HG03097 (cell line): ENCODE results near the gene SHISAL2A.

ENCODE experiments used
- ATAC-seq: cut with Tn5 transposase; IDR thresholded peaks from one replicate; pipeline ENCODE4 v1.9.1; 2021; ENCODE audit not compliant: unreplicated experiment, low FRiP score

SHISAL2A gene

GRCh38 chr1:52632732-52633290 lies at the start of gene SHISAL2A:
Gene SHISAL2A (plus strand): TSS chr1:52633168. CDS start chr1:52633494, 326 bp downstream.
- no peak for ATAC-seq

GRCh38 chr1:52585474-52585873 lies 47.5 kb upstream of the SHISAL2A start:
- no peak for ATAC-seq

DNA sequence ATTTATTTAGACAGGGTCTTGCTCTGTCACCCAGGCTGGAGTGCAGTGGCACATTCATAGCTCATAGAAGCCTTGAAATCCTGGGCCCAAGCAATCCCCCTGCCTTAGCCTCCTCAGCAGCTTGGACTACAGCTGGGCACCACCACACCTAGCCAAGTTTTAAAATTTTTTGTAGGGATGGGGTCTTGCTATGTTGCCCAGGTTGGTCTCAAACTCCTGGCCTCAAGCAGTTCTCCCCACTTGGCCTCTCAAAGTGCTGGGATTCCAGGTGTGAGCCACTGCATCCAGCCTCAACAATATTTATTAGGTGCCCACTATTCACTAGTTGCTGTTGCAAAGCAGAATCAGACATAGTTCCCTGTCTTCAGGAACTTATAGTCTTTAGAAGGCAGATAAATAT lies 44.9 kb upstream of the SHISAL2A start:
- ATAC-seq = no peak

DNA sequence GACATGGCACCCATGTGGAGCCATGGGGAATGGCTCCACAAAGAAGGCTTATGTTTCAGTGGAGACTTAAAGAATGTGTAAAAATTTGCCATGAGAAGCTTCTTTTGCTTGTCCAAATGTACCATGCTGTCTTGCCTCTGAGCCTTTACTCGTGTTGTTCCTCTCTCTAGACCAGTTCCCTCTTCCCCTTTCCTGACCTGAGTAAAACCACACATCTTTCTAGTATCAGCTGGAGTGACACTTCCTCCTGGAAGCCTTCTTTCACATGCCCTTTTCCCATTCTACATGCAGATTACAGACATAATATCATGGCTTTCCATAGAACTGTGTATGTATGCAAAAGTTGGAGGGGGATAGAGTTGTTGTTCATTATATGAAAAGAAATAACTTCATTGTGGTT lies 44.4 kb upstream of the SHISAL2A start:
- ATAC-seq = no peak

DNA sequence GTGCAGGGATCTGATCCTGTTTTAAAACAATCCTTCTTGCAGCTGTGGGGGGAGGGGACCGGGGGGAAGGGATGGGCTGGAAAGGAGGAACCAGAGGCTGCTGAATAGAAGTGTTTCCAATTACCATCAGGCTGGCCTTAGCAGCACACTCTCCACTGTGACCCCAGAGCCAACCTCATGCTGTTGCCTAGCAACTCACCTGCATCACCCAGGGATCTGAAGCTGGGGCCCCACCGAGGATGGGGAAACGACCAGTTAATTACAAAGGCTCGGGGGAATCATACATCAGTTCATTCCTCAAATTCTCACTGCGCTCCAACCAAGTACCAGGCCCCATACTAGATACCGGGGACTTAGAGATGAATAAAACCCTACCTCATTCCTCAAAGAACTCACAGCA lies 42.7 kb upstream of the SHISAL2A start:
- ATAC-seq = no peak

- ATAC-seq = no peak
Observed at GRCh38 chr1:52592637-52593323, 40.2 kb upstream of the SHISAL2A start.

GRCh38 chr1:52593495-52593894 lies 39.5 kb upstream of the SHISAL2A start:
- ATAC-seq = no peak

DNA sequence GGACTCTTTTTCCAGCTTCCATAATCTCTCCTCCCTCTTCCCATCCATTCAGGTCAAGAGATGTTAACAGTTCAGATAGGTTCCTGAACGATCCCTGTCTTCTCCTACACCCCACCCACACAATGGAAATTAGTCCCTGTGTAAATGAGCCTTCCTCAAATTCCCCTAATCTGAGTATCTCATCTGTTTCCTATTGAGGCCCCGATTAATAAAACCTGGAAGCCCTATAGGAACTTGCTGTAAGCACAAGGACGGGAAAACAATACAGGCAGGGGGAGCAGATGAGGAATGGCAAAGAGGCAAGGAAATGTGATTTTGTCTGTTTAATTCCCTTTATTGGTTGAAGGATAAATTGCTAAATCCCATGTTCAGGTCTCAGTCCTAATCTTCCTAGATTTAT lies 37.9 kb upstream of the SHISAL2A start:
- no peak for ATAC-seq

DNA sequence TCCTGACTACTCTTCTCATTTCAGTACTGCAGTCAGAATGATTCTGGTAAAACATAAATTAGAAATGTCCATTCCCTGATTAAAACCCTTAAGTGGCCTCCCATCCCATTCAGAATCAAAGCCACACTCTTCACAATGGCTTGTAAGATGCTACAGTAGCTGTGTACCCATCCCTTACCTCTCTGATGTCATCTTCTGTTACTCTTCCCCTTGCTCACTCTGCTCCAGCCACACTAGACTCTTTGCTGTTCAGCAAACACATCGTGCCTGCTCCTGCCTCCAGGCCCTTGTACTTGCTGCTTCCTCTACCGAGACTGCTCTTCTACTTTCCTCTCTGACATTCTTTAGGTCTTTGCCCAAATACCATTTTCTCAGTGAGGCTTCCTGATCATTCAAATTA lies 35.1 kb upstream of the SHISAL2A start:
- ATAC-seq = no peak

- no peak for ATAC-seq
Observed at GRCh38 chr1:52598729-52599128, 34.2 kb upstream of the SHISAL2A start.

- no peak for ATAC-seq
Observed at GRCh38 chr1:52599236-52599635, 33.7 kb upstream of the SHISAL2A start.

- ATAC-seq = no peak
Observed at GRCh38 chr1:52600533-52601179, 32.3 kb upstream of the SHISAL2A start.

DNA sequence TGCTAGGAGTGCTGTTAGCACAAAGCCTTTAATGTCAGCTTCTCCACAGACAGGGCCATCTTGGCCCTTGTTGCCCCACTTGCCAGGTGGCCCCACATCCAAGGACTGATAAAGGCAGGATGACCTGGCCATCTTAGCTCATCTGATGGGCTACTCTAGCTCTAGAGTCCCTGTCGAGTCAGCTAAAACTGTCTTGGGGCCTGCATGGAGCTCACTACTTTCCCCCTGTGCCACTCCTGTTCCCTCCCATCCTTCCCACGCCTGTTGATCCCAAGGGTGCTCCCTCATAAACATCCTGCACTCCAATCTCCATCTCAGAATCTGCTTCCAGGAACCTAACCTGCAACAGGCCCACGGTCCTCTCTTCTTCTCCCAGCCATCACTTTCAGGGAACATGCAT lies 31.4 kb upstream of the SHISAL2A start:
- ATAC-seq = no peak

DNA sequence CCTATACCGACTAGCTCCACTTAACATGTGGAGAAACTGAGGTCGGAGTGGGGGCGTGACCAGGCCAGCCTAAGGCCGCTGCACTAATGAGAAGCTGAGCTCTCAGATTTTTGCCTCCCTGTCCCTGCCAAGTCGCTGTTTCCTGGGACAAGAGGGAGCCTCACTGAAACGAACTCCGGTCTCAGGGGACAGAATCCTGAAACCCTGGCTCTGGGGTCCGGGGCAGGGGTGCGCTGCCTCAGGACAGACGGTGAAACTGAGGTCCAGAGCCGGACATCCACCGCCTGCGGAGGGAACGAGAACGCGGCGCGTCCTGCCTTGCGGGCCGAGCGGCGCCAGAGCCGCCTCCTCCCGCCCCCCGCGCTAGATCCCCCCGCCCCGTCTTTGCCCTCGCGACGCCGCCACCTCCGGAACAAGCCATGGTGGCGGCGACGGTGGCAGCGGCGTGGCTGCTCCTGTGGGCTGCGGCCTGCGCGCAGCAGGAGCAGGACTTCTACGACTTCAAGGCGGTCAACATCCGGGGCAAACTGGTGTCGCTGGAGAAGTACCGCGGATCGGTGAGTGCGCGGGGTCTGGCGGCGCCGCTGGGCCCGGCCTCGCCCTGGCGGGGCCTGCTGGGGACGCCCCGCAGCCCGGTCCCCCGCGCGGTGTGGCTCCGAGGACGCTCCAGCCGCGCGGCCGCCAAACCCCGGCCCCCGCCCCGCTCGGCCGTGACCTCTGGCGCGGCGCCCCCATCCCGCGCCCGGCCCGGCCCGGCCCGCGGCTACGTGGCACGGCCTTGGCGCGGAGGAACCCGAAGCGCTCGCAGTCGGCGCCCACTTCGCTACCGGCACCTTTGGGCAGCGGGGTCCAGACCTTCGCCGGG lies 30.7 kb upstream of the SHISAL2A start, which contains the start of gene GPX7:
Gene GPX7 (plus strand): TSS at position 381 of the 865 bp plus-strand sequence. CDS start 39 bp downstream, at position 420.
- no peak for ATAC-seq

DNA sequence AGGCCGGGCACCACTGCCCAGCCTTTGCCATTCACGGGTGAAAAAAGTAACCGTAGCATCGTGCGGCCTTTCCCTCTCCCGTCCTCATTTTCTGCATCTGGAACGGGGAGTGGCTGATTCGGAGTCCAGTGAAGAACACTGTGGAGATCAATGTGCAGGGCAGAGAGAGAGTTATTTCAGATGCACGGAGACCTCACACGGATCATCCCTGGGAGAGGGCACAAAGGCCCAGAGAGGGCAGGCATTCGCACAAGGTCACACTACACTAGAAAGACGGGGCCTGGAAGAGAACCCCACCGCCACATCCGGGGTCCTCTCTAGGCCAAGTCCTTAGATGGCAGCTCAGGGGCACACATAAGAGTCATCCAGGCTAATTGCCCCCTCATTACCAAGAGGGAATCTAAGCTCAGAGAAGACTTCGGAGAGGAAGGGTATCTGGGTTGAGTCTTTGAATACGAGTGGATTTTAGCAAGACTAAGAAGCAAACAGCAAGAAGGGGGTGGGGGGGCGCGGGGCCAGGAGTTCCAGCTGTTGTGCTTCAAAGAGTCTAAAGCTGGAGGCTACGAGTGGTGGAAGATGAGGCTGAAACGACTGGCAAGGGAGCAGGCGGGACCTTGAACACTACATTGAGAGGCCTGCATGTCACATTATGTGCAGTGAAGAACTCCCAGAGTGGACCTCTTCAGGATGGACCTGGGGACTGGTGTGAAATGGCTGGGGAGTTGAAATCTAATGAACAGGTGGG lies 29.9 kb upstream of the SHISAL2A start:
- no peak for ATAC-seq

GRCh38 chr1:52603630-52604029 lies 29.3 kb upstream of the SHISAL2A start:
- no peak for ATAC-seq

- ATAC-seq = no peak
Observed at GRCh38 chr1:52604063-52604770, 28.8 kb upstream of the SHISAL2A start.

DNA sequence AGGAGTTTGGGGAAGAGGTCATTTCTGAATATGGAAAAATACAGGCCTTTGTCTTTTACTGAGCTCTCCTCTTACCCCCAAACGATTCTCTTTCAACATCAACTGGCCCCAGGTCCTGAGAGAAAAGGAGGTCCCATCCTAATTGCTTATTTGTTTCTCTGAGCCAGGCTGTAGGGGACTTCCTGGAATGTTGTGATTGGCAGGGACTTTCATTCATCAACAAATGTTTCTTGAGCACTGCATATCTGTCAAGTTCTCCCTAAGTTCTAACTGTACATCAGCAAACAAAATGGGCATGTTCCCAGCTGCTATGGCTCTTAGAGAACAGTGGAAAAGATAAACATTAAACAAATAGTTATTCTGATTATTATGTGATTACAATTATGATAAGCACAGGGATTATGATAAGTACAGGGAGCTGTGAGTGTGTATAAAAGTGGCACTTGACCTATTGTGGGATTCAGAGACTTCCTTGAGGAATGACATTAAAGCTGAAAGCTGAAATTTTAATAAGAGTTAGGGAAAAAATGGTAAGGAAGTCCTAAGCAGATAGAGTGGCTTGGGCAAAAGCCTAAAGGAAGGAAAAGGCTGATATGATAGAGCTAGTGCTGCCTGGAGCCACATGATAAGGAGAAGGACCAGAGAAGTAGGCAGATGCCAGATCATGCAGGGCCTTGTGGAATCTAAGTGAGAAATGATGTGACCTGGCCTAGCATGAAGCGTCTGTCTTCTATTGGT lies 19.2 kb upstream of the SHISAL2A start:
- ATAC-seq = no peak

GRCh38 chr1:52614671-52615070 lies 18.3 kb upstream of the SHISAL2A start:
- ATAC-seq = no peak
